Measurements from ENCODE around the gene EPHA6.

DNA sequence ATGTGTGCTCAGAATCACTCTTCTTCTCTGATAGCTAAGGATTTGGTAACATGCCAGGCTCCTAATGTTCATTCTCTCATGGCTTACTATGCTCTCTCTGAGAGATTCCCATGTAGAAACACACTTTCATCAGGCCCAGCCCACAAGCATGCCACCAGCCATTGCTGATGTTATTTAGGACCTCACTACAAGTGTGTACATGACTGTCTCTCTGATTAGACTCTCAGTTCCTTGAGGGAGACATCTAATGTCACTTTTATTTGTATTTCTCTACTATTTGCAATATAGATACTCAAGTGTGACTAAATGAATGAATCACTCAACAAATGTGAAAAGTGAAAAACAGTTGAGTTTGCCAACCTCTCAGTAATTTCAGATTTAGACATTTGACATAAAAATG, 865.8 kb downstream of the EPHA6 start:
- TF ChIP-seq EZH2 (IDR thresholded peaks at IDR 0.05) = no peak
- TF ChIP-seq, protein P1, sequence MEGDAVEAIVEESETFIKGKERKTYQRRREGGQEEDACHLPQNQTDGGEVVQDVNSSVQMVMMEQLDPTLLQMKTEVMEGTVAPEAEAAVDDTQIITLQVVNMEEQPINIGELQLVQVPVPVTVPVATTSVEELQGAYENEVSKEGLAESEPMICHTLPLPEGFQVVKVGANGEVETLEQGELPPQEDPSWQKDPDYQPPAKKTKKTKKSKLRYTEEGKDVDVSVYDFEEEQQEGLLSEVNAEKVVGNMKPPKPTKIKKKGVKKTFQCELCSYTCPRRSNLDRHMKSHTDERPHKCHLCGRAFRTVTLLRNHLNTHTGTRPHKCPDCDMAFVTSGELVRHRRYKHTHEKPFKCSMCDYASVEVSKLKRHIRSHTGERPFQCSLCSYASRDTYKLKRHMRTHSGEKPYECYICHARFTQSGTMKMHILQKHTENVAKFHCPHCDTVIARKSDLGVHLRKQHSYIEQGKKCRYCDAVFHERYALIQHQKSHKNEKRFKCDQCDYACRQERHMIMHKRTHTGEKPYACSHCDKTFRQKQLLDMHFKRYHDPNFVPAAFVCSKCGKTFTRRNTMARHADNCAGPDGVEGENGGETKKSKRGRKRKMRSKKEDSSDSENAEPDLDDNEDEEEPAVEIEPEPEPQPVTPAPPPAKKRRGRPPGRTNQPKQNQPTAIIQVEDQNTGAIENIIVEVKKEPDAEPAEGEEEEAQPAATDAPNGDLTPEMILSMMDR (IDR thresholded peaks at IDR 0.05) = no peak

Measured in neural progenitor cell (in vitro differentiated cells).